Nephron progenitor cell (in vitro differentiated cells): ENCODE measurements around the gene CDH4.

Experiments
- DNase-seq: peaks from one replicate; pipeline ENCODE4 v3.0.0; 2021
- H3K27ac Mint-ChIP-seq: 2 replicates; pipeline ENCODE4 v1.8.0; 2021; ENCODE audit warnings: mild to moderate bottlenecking, moderate library complexity, mixed read lengths
- H3K27me3 Mint-ChIP-seq: 2 replicates; pipeline ENCODE4 v1.8.0; 2021; ENCODE audit warnings: mild to moderate bottlenecking, low read depth, mixed read lengths; ENCODE audit not compliant: poor library complexity
- H3K36me3 Mint-ChIP-seq: 2 replicates; pipeline ENCODE4 v1.8.0; 2021; ENCODE audit warnings: low read depth, mixed read lengths
- H3K4me1 Mint-ChIP-seq: 2 replicates; pipeline ENCODE4 v1.8.0; 2021; ENCODE audit warnings: mixed read lengths
- H3K4me3 Mint-ChIP-seq: 2 replicates; pipeline ENCODE4 v1.8.0; 2021; ENCODE audit warnings: mild to moderate bottlenecking, moderate library complexity, mixed read lengths
- H3K9me3 Mint-ChIP-seq: 2 replicates; pipeline ENCODE4 v1.8.0; 2021; ENCODE audit warnings: mild to moderate bottlenecking, moderate library complexity, mixed read lengths
- TF ChIP-seq, protein P1 (sequence below): fragments of 200-600 bp; sonication (generic); IDR thresholded peaks from 2 replicates; pipeline ENCODE4 v1.5.0; 2021; ENCODE audit warnings: antibody characterized with exemption

Gene CDH4

DNA sequence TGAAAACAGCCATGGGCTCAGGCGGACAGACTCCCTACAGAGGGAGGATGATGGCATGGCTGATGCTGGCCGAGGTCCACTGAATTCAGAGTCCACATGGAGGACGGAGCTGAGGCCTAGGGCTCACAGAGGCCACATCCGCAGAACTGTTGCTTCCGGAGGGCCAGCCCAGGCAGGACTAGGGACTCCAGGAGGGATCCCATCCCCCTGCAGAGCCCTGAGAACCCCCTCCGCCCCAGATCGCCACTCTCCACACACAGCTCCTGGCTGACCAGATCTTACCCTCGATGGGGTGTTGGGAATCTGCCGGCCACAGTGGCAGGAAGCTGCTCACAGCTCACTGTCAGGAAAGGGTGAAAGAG is 414.4 kb downstream of the CDH4 start:
- no peak overlapping the region for H3K4me3 Mint-ChIP-seq
- no peaks in the 10 kb centered on the region for H3K4me1 Mint-ChIP-seq
- H3K36me3 Mint-ChIP-seq: no peaks in the 10 kb centered on the region
- peaks cover 17% of the 10 kb centered on the region for H3K27me3 Mint-ChIP-seq
- H3K9me3 Mint-ChIP-seq: no peaks in the 10 kb centered on the region
- H3K27ac Mint-ChIP-seq: no peak overlapping the region
- TF ChIP-seq, protein P1, sequence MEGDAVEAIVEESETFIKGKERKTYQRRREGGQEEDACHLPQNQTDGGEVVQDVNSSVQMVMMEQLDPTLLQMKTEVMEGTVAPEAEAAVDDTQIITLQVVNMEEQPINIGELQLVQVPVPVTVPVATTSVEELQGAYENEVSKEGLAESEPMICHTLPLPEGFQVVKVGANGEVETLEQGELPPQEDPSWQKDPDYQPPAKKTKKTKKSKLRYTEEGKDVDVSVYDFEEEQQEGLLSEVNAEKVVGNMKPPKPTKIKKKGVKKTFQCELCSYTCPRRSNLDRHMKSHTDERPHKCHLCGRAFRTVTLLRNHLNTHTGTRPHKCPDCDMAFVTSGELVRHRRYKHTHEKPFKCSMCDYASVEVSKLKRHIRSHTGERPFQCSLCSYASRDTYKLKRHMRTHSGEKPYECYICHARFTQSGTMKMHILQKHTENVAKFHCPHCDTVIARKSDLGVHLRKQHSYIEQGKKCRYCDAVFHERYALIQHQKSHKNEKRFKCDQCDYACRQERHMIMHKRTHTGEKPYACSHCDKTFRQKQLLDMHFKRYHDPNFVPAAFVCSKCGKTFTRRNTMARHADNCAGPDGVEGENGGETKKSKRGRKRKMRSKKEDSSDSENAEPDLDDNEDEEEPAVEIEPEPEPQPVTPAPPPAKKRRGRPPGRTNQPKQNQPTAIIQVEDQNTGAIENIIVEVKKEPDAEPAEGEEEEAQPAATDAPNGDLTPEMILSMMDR: no peak
- DNase-seq: no peak

DNA sequence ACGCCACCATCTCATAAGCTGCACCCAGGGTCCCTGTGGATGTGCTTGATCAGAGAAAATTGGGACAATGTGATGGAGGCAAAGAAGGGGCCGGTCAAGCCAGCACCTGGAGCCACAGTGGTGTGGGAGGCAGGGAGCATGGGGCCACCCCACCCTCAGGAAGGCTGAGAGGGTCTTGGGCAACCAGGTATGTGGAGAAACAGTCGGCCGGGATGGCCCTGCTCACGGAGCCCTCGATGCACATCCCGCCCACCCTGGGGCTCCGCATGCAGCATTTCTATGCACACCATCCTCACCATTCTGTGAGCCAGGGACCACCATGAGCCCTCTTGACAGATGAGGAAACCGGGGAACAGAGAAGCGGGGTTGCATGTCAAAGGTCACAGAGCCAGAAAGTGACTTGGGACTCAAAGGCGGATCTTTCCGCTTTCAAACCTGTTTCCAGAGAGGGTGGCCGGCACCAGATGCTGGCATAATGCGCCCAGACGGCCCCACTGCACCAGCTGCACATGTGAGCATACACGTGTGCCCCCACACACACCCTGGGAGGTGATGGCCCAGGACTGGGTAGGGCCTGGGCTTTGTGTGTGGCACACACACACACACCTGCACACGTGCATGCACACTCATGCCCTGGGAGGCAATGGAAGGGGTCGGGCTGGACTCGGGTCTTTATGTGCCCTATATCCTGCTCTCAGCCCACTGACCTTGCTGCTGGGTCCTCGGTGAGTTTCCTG is 415.2 kb downstream of the CDH4 start:
- no peaks in the 10 kb centered on the region for H3K36me3 Mint-ChIP-seq
- H3K4me1 Mint-ChIP-seq: no peaks in the 10 kb centered on the region
- peaks cover 17% of the 10 kb centered on the region for H3K27me3 Mint-ChIP-seq
- H3K27ac Mint-ChIP-seq: no peak overlapping the region
- H3K4me3 Mint-ChIP-seq: no peak overlapping the region
- DNase-seq: no peak
- TF ChIP-seq, protein P1: no peak
- no peaks in the 10 kb centered on the region for H3K9me3 Mint-ChIP-seq

DNA sequence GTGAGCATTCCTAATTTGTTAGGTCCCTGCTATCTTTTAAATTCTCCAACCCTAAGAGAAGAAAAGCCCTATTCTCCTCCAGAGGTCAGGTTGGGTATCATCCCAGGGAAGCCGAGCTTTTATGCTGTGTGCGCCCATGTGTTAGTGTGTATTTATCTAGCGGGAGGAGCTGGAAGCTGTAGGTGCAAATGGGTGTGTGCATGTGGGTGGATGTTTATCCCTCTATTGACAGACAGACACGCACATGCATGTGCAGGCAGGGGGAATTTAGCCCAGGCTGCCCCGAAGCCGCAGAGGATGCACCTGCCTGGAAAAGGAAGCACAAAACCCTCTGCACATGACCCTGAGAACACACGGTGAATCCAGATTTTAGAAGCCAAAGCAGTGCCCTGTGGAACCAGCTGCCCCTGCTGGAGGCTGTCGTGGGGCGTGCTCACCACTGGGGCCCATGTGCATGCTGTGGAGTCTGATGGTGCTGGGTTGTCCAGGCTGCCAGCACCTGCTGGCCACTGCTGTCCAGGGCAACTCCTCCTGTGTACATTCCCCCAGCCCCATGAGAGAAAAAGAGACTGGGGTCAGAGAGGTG is 416.1 kb downstream of the CDH4 start:
- TF ChIP-seq, protein P1: no peak
- no peaks in the 10 kb centered on the region for H3K4me1 Mint-ChIP-seq
- H3K9me3 Mint-ChIP-seq: no peaks in the 10 kb centered on the region
- no peak for DNase-seq
- peaks cover 22% of the 10 kb centered on the region for H3K27me3 Mint-ChIP-seq
- H3K36me3 Mint-ChIP-seq: no peaks in the 10 kb centered on the region
- H3K27ac Mint-ChIP-seq: peak overlapping the region; percentile 9
- no peak overlapping the region for H3K4me3 Mint-ChIP-seq

DNA sequence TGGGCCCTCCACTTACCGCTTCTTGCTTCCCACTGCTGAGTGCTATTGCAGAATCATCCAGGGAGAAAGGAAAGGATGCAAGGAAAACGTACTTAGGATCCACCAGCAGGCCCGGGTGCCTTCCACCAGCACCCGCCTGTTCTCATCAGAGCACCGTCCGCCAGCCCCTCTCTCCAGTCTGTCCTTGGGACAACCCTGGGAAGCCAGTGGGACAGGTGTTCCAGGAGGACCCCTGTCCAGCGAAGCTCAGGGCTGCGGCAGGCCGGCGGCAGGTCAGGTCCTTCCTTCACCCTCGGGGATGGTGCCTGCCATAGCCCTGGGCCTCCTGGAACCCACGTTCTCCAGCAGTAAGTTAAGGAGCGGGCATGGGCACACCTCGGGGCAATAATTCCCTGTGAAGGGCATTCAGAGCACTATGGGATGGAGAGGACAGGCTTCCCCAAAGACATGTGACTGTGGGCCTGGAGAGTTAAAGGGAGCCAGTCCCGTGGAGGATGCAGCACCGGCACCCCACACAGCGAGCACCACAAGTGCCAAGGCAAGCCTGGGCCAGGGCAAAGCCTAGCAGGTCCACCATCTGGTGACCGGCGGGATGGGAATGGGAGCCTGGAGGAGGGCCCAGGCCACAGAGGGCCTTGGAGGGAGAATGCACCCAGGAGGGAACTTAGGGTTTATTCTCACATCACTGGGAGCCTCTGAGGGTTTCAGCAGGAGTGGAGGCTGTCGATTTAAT is 416.9 kb downstream of the CDH4 start:
- Mint-ChIP-seq H3K4me1 (no peaks in the 10 kb centered on the region), H3K27ac (no peak overlapping the region), H3K4me3 (no peak overlapping the region), H3K27me3 (peaks cover 25% of the 10 kb centered on the region), H3K36me3 (no peaks in the 10 kb centered on the region), H3K9me3 (no peaks in the 10 kb centered on the region)
- TF ChIP-seq, protein P1: no peak
- DNase-seq: no peak

DNA sequence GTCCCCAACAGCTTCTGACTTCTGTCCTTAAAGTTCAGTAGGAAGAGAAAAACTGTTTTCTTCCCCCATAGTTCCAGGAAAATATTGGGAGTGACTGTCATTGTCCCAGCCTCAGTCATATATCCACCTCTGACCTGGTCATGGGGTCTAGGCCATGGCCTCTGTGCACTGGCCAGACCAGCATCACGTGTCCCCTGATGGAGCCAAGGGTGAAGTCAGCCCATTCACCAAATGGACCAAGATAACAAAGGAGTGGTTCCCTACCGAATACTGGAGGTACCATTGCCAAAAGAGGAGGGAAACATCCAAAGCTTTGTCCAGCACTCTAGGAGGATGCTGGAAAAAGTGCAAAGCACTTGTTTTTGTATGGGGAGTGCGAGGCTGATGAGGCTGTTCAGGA is 418.2 kb downstream of the CDH4 start:
- H3K9me3 Mint-ChIP-seq: no peaks in the 10 kb centered on the region
- H3K4me3 Mint-ChIP-seq: no peak overlapping the region
- TF ChIP-seq, protein P1: no peak
- no peak for DNase-seq
- H3K36me3 Mint-ChIP-seq: no peaks in the 10 kb centered on the region
- H3K27ac Mint-ChIP-seq: no peak overlapping the region
- H3K4me1 Mint-ChIP-seq: no peaks in the 10 kb centered on the region
- H3K27me3 Mint-ChIP-seq: peaks cover 25% of the 10 kb centered on the region
